OCI-LY7 (cell line): ENCODE results near the gene SIX1. TPM values are rescaled to one million over a fixed set of nuclear protein-coding genes. Genes with fewer than 3 reads are reported as not detected.

ENCODE experiments used
- BruUV-seq: library from RNA; stranded (reverse); fragments of 400-500 nt; replicated peaks from 2 replicates; lab custom pipeline; 2021; lab: Mats Ljungman, UMichigan
- CTCF ChIA-PET: fragments of 300-600 bp; sonication (Branson Sonifier 250); formaldehyde crosslinking; loops from one replicate; lab custom pipeline; 2022; ENCODE audit warnings: antibody characterized with exemption; ENCODE audit not compliant: unreplicated experiment; lab: Charles Lee
- POLR2A ChIA-PET: fragments of 300-600 bp; sonication (Branson Sonifier 250); formaldehyde crosslinking; loops from one replicate; lab custom pipeline; 2022; ENCODE audit warnings: antibody characterized with exemption; lab: Charles Lee
- DNase-seq: peaks from one replicate; pipeline ENCODE4 v3.0.0-alpha.2; 2015; ENCODE audit warnings: low spot score
- H2AFZ ChIP-seq: fragments of 200-600 bp; sonication (generic), shearing (Covaris generic); 2 replicates; pipeline ENCODE4 v1.6.1; 2014; ENCODE audit warnings: mild to moderate bottlenecking, antibody characterized with exemption, low read length, moderate library complexity
- H3K27ac ChIP-seq: fragments of 200-600 bp; sonication (generic); 2 replicates; pipeline ENCODE4 v1.5.1; 2014; ENCODE audit warnings: mixed run types, low read depth, mild to moderate bottlenecking, moderate library complexity, low read length, inconsistent platforms; ENCODE audit not compliant: poor library complexity, severe bottlenecking
- H3K36me3 ChIP-seq: fragments of 200-600 bp; sonication (generic); 2 replicates; pipeline ENCODE4 v1.6.1; 2014; ENCODE audit warnings: mild to moderate bottlenecking, antibody characterized with exemption, low read length, moderate library complexity, mixed read lengths; ENCODE audit not compliant: insufficient read depth
- H3K4me1 ChIP-seq: fragments of 200-600 bp; sonication (generic); 2 replicates; pipeline ENCODE4 v1.5.1; 2014; ENCODE audit warnings: mild to moderate bottlenecking, low read length; ENCODE audit not compliant: insufficient read depth, poor library complexity, severe bottlenecking
- H3K4me2 ChIP-seq: fragments of 200-600 bp; sonication (generic); 2 replicates; pipeline ENCODE4 v1.6.1; 2014; ENCODE audit warnings: mild to moderate bottlenecking, low read length
- H3K4me3 ChIP-seq: fragments of 200-600 bp; sonication (generic); 2 replicates; pipeline ENCODE4 v1.5.1; 2014; ENCODE audit warnings: mild to moderate bottlenecking, low read depth, low read length; ENCODE audit not compliant: poor library complexity, severe bottlenecking
- H3K79me2 ChIP-seq: fragments of 200-600 bp; sonication (generic); 2 replicates; pipeline ENCODE4 v1.6.1; 2016; ENCODE audit warnings: low read depth, mild to moderate bottlenecking, low read length, moderate library complexity, mixed read lengths; ENCODE audit not compliant: insufficient read depth
- H3K9me2 ChIP-seq: fragments of 200-600 bp; sonication (generic); 2 replicates; pipeline ENCODE4 v1.6.1; 2016; ENCODE audit warnings: mild to moderate bottlenecking, low read length, mixed read lengths; ENCODE audit not compliant: insufficient read depth
- H3K9me3 ChIP-seq: fragments of 200-600 bp; sonication (generic); 2 replicates; pipeline ENCODE4 v1.6.1; 2014; ENCODE audit warnings: mild to moderate bottlenecking, mixed run types, low read length, mixed read lengths
- H4K20me1 ChIP-seq: fragments of 200-600 bp; sonication (generic); 2 replicates; pipeline ENCODE4 v1.6.1; 2014; ENCODE audit warnings: mild to moderate bottlenecking, antibody characterized with exemption, low read length, moderate library complexity, mixed read lengths; ENCODE audit not compliant: insufficient read depth
- EZH2phosphoT487 ChIP-seq: fragments of 200-600 bp; sonication (generic); IDR thresholded peaks from 2 replicates; pipeline ENCODE4 v1.6.1; 2018; ENCODE audit warnings: low read depth, borderline replicate concordance, mild to moderate bottlenecking, mixed run types, antibody characterized with exemption, low read length, moderate library complexity, mixed read lengths
- intact Hi-C: fragments of 100-400 bp; cut with micrococcal nuclease; formaldehyde crosslinking; loops from one replicate; pipeline ENCODE4 v1.10.0; 2022; ENCODE audit not compliant: unreplicated experiment
- total RNA-seq, 2 experiments: library from RNA; depleted of rRNA in 1 of 2; stranded (reverse); fragments of >200 nt in 1 of 2; shearing (Covaris generic) in 1 of 2; gene quantifications; 2 replicates each; pipeline ENCODE4 v1.2.3, GENCODE V29; 2014 to 2022
- TF ChIP-seq, protein P1 (sequence below): fragments of 200-600 bp; sonication (generic); conservative IDR thresholded peaks from 2 replicates; pipeline ENCODE4 v1.5.1; 2014; ENCODE audit warnings: mild to moderate bottlenecking, antibody characterized with exemption, low read length, moderate library complexity, mixed read lengths

Gene SIX1
- total RNA-seq, 2 experiments from 2014 or later: 0.35 to 2.9 TPM

DNA sequence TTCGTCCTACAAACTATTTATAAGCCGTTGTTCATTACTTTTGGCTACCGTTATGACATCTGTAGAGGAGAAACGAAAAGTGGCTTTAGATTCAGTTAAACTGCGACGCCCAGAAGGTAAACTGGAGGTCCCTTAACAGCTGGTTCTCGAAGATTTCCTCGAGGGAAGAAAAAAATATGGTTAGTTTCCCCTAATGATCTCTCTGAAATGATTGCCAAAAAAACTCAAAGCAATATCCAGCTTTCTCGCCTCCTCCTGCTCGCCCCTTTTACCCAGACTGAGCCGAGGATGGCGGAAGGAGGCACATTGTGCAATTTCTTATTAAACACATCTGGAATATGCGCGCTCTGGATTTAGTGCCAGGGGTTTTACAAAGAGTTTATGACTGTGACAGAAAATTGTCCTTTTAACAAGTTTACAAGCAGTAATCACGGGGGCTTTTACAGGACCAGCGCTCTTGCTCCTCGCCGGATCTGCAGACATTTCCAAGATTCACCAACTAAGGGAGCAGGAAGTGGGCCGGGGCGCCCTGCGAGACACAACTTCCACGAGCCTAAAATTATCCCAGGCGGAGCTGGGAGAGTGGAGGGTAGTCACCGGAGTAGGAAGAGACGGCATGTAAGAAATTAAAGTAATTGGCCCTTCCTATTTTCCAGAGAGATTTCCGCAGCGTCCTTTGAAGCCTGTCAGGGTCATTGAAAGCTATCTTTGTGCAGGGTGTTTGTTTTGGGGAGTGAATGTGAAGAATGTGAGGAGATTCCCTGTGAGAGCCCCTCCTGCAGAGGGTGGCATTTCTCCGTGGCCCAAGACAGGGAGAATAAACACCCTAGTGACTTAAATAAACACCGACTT lies 5.6 kb downstream of the SIX1 start:
- CTCF ChIA-PET: no interaction called here
- POLR2A ChIA-PET: interaction anchor here (0.6 to 1.5 kb wide), 4 partner anchors 8 to 529 kb away, joined by 3 to 5 read pairs (median 3); no protein-coding TSS in a partner anchor
- Histone ChIP-seq H3K79me2 (no peaks in the 10 kb centered on the region), H4K20me1 (no peaks in the 10 kb centered on the region), H3K27ac (no peak overlapping the region), H3K9me3 (no peaks in the 10 kb centered on the region), H3K4me3 (no peak overlapping the region), H3K4me1 (no peaks in the 10 kb centered on the region), H2AFZ (no peak overlapping the region), H3K9me2 (no peaks in the 10 kb centered on the region), H3K36me3 (no peaks in the 10 kb centered on the region), H3K4me2 (no peak overlapping the region)
- intact Hi-C loops: no loop called here
- no peak for TF ChIP-seq EZH2phosphoT487
- TF ChIP-seq, protein P1, sequence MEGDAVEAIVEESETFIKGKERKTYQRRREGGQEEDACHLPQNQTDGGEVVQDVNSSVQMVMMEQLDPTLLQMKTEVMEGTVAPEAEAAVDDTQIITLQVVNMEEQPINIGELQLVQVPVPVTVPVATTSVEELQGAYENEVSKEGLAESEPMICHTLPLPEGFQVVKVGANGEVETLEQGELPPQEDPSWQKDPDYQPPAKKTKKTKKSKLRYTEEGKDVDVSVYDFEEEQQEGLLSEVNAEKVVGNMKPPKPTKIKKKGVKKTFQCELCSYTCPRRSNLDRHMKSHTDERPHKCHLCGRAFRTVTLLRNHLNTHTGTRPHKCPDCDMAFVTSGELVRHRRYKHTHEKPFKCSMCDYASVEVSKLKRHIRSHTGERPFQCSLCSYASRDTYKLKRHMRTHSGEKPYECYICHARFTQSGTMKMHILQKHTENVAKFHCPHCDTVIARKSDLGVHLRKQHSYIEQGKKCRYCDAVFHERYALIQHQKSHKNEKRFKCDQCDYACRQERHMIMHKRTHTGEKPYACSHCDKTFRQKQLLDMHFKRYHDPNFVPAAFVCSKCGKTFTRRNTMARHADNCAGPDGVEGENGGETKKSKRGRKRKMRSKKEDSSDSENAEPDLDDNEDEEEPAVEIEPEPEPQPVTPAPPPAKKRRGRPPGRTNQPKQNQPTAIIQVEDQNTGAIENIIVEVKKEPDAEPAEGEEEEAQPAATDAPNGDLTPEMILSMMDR: no peak
- no TSS peak for BruUV-seq
- no peak for DNase-seq

DNA sequence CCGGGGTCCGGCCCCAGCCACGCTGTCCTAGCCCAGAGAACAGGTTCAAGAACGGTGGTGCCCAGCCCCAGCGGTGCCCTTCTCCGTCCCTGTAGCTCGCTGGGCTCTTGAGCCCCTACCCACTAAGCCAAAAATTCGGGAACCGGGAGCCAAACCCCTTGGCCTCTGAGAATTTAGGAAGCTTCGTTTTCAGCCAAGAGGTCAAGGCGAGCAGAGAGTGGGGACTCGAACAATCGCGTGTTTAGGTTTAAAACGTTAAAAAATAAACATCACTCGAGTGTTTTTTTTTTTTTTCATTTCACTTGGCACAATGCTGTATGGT lies 6.2 kb downstream of the SIX1 start:
- no peak overlapping the region for H2AFZ ChIP-seq
- CTCF ChIA-PET: no interaction called here
- DNase-seq: no peak
- no peaks in the 10 kb centered on the region for H3K4me1 ChIP-seq
- no peaks in the 10 kb centered on the region for H3K36me3 ChIP-seq
- no peaks in the 10 kb centered on the region for H3K79me2 ChIP-seq
- H3K27ac ChIP-seq: no peak overlapping the region
- no TSS peak for BruUV-seq
- H3K4me3 ChIP-seq: no peak overlapping the region
- H4K20me1 ChIP-seq: no peaks in the 10 kb centered on the region
- POLR2A ChIA-PET: interaction anchor here (0.6 to 0.7 kb wide), 2 partner anchors 398 to 530 kb away, joined by 3 read pairs; no protein-coding TSS in a partner anchor
- intact Hi-C loops: no loop called here
- H3K4me2 ChIP-seq: no peak overlapping the region
- H3K9me3 ChIP-seq: no peaks in the 10 kb centered on the region
- TF ChIP-seq, protein P1: no peak
- no peak for TF ChIP-seq EZH2phosphoT487
- H3K9me2 ChIP-seq: no peaks in the 10 kb centered on the region
